Spleen (tissue), 7 donors: ENCODE measurements around the gene CMKLR1.

Experiments used
- CTCF ChIP-seq, 11 experiments: fragments of 200-600 bp in 7 of 11; fragments of 450-650 bp in 4 of 11; sonication (generic) in 4 of 11; IDR thresholded peaks in 8 of 11; conservative IDR thresholded peaks in 3 of 11; 1 replicate in 7 of 11; 2 replicates in 4 of 11; pipeline versions ENCODE4 v1.4.0 to v1.8.0; 2016 to 2021; ENCODE audit warnings: antibody characterized with exemption in 11 of 11, inconsistent platforms in 4 of 11, mild to moderate bottlenecking in 1 of 11
- POLR2A ChIP-seq, 3 donors: fragments of 450-650 bp; IDR thresholded peaks; one replicate each; pipeline ENCODE4 v1.5.1; 2017; ENCODE audit warnings: antibody characterized with exemption in 3 of 3, mild to moderate bottlenecking in 1 of 3
- POLR2AphosphoS5 ChIP-seq, 3 donors: sonication (generic); formaldehyde crosslinking; IDR thresholded peaks; one replicate each; pipeline ENCODE4 v1.5.1; 2017; ENCODE audit warnings: antibody characterized with exemption in 3 of 3
- donor health status: DM: no; HTN: no; CAD: no; lungs with moderate emphysema.
- donor health status: DM: no; HTN: no; CAD: no.
- donor health status: DM: no; HTN: no; CAD: no.

- no peak for TF ChIP-seq CTCF (IDR thresholded peaks at IDR 0.05 in 8 of 11, conservative IDR thresholded peaks at IDR 0.05 in 3 of 11)
- no peak for TF ChIP-seq POLR2A (IDR thresholded peaks at IDR 0.05)
- TF ChIP-seq POLR2AphosphoS5 (IDR thresholded peaks at IDR 0.05): no peak
Observed at GRCh38 chr12:108269224-108269623, 69.9 kb downstream of the CMKLR1 start.
